Vagina (tissue), 2 donors: ENCODE results near the gene EDAR. TPM values are rescaled to one million over a fixed set of nuclear protein-coding genes. Genes with fewer than 3 reads are reported as not detected.
A peak's percentile ranks its signal among the peaks of the same experiment; 100 is the strongest.

ENCODE experiments used
- DNase-seq, 2 donors: peaks; one replicate each; pipeline ENCODE4 v3.0.0-alpha.2; 2017; ENCODE audit errors: extremely low spot score in 2 of 2
- H3K27ac ChIP-seq: fragments of 200-600 bp; sonication (generic); one replicate; pipeline ENCODE4 v1.5.1; 2019
- H3K27me3 ChIP-seq: fragments of 200-600 bp; sonication (generic); one replicate; pipeline ENCODE4 v1.5.1; 2019
- H3K36me3 ChIP-seq, 2 donors: fragments of 200-600 bp; sonication (generic); one replicate each; pipeline ENCODE4 v1.5.1; 2017 to 2019
- H3K4me1 ChIP-seq: fragments of 200-600 bp; sonication (generic); one replicate; pipeline ENCODE4 v1.5.1; 2019
- H3K4me3 ChIP-seq, 2 donors: fragments of 200-600 bp; sonication (generic); 1 replicate in 1 of 2; 2 replicates in 1 of 2; pipeline ENCODE4 v1.5.1; 2016 to 2019
- H3K9me3 ChIP-seq: fragments of 200-600 bp; sonication (generic); one replicate; pipeline ENCODE4 v1.5.1; 2019
- CTCF ChIP-seq, 3 experiments: fragments of 450-650 bp in 2 of 3; fragments of 200-600 bp in 1 of 3; sonication (generic) in 1 of 3; IDR thresholded peaks; one replicate each; pipeline ENCODE4 v1.5.1; 2017 to 2019; ENCODE audit warnings: antibody characterized with exemption in 3 of 3, mild to moderate bottlenecking in 2 of 3, moderate library complexity in 2 of 3
- POLR2A ChIP-seq, 2 donors: fragments of 450-650 bp; IDR thresholded peaks; one replicate each; pipeline ENCODE4 v1.6.1; 2017; ENCODE audit warnings: antibody characterized with exemption in 2 of 2, mild to moderate bottlenecking in 2 of 2, moderate library complexity in 2 of 2
- POLR2AphosphoS5 ChIP-seq, 2 donors: sonication (generic); formaldehyde crosslinking; IDR thresholded peaks; one replicate each; pipeline ENCODE4 v1.9.0; 2017; ENCODE audit warnings: antibody characterized with exemption in 2 of 2, mild to moderate bottlenecking in 2 of 2, low read depth in 1 of 2; ENCODE audit not compliant: insufficient read depth in 1 of 2
- intact Hi-C: fragments of 100-400 bp; cut with DNase I; formaldehyde crosslinking; loops from one replicate; pipeline ENCODE4 v1.15.1; 2023
- total RNA-seq: library from RNA; depleted of rRNA; stranded (reverse); fragments of >200 nt; gene quantifications from one replicate; pipeline ENCODE4 v1.2.3, GENCODE V29; 2016

The EDAR gene
- total RNA-seq, 1 donor from 2014 or later, result 0.74 TPM

GRCh38 chr2:108924580-108925251, 64.3 kb downstream of the EDAR start:
- TF ChIP-seq POLR2AphosphoS5 (IDR thresholded peaks at IDR 0.05; ENCODE audit: insufficient read depth in 1 of 2, low read depth in 1 of 2) (no peak), CTCF (IDR thresholded peaks at IDR 0.05) (no peak), POLR2A (IDR thresholded peaks at IDR 0.05) (no peak)
- DNase-seq, result no peak
- intact Hi-C loops, result no loop called here
- Histone ChIP-seq H3K27me3 (no peaks in the 10 kb centered on the region), H3K4me3 (no peak overlapping the region), H3K4me1 (peaks cover 25% of the 10 kb centered on the region), H3K36me3 (no peaks in the 10 kb centered on the region), H3K9me3 (no peaks in the 10 kb centered on the region), H3K27ac (no peak overlapping the region)

DNA sequence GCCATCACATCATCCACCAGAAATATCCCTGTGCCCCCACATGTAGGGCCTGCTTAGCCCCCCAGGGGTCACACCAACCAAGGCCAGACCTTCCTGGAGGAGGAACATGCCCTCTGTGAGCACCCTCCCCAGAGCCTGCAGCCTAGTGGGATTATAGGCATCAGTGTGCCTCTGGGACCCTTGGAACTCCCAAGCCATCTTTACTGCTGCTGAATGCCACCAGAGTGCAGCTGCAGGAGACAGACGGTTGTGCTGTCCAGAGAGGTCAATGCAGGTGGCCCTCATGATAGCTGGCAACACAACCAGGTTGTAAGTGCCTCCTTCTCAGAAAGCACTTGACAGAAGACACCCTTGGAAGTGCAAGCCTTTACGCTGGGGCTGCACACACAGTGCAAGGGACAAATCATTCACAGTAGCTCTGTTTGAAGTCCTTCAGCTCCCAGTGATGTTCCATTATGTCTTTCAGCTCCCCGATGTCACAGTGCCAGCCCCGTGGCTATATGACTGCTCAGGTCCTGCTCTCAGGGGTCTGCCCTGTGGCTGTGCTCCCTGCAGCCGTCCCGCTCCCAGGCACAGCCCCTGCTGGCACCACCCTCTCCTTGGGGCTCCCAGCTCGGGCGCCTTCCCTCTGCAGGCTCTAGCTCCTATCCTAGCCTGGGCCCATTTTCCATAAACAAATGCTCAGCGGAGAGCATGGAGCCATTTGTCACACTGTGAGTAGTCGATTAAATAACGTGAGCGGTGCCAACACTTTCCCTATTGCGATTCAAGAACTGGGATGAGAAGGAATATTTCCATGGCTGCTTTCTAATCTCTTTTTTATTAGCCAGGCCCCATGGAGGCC, 65.1 kb downstream of the EDAR start:
- no peaks in the 10 kb centered on the region for H3K27me3 ChIP-seq
- no peak overlapping the region for H3K4me3 ChIP-seq
- no peak for DNase-seq
- H3K9me3 ChIP-seq, result no peaks in the 10 kb centered on the region
- H3K4me1 ChIP-seq, result peaks cover 25% of the 10 kb centered on the region
- intact Hi-C loops, result no loop called here
- no peaks in the 10 kb centered on the region for H3K36me3 ChIP-seq
- no peak overlapping the region for H3K27ac ChIP-seq
- TF ChIP-seq POLR2A (IDR thresholded peaks at IDR 0.05) (no peak), CTCF (IDR thresholded peaks at IDR 0.05) (no peak), POLR2AphosphoS5 (IDR thresholded peaks at IDR 0.05; ENCODE audit: insufficient read depth in 1 of 2, low read depth in 1 of 2) (no peak)

DNA sequence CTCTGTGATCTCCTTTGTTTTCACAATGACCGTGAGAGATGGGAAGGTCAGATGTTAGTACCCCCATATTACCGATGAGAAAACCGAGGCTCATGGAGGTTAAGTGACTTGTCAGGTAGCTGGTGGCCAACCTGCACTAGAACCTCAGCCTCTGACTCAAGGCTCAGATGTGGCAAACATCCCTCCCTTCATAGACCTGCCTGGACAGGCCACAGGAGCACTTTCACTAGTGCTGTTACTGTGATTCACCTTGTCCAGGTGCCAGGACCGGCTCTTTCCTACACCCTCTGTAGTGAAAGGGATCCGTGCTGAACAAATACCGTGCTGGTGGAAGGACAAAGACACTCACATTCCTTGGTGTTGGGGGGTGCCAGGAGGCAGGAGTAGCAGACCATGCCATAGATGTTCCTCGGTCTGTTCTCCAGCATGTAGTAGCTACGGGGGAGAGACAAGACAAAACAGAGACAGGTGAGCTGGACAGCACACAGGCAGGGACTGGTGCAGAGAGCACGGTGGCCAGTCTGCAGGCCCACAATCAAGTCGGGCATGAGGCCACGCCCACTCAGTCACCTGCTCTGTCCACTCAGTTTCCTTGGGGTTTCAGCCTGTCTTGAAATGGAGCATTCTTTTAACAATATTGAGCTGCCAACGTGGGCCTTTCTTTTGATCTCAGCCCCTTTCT, 65.9 kb downstream of the EDAR start:
- H3K4me3 ChIP-seq, result no peak overlapping the region
- no peak for DNase-seq
- H3K27me3 ChIP-seq, result no peaks in the 10 kb centered on the region
- H3K36me3 ChIP-seq, result no peaks in the 10 kb centered on the region
- H3K27ac ChIP-seq, result no peak overlapping the region
- no peaks in the 10 kb centered on the region for H3K9me3 ChIP-seq
- no peak for TF ChIP-seq POLR2A (IDR thresholded peaks at IDR 0.05)
- TF ChIP-seq POLR2AphosphoS5 (IDR thresholded peaks at IDR 0.05; ENCODE audit: insufficient read depth in 1 of 2, low read depth in 1 of 2), result peak in 1 of 2 donors; percentile 55
- intact Hi-C loops, result no loop called here
- peaks cover 25% of the 10 kb centered on the region for H3K4me1 ChIP-seq

DNA sequence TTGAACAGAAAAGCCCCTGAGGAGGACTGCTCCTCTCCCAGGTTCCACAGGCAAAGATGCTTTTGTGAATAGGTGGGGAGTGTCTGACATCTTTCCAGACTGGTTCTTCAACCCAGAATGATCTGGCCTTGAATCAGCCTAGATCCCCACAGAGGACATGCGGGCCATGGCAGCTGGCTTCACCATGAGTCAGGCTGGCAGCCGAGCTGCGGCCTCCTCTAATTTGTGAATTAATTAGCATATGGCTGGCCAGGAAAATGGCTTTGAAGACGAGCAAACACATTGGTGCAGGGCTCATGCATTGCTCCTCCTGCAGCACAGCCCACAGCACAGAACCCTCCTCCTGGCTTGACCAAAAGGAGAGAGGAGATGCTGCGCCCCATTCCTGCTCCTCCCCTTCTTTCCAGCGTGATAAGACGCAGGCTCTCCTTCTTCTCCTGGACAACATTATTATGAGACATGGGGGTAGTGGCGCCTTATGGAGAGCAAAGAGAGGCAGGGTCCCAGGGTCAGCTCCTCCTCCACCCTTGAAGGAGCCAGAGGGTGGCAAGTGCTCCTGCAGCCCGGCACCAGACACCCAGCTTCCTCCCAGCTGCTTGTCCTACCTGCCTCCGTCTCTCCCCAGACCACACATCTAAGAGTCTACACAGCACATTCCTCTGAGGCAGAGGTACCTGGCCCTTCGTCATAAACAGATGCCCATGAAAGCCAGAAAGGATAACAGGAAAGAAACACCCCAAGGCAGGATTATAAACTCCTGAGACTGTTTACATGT, 66.7 kb downstream of the EDAR start:
- no peaks in the 10 kb centered on the region for H3K9me3 ChIP-seq
- no peaks in the 10 kb centered on the region for H3K27me3 ChIP-seq
- no peak overlapping the region for H3K27ac ChIP-seq
- H3K4me1 ChIP-seq, result peaks cover 25% of the 10 kb centered on the region
- intact Hi-C loops, result no loop called here
- H3K4me3 ChIP-seq, result no peak overlapping the region
- DNase-seq, result no peak
- no peaks in the 10 kb centered on the region for H3K36me3 ChIP-seq
- TF ChIP-seq CTCF (IDR thresholded peaks at IDR 0.05), result no peak
- peak in 1 of 2 donors; percentile 34 for TF ChIP-seq POLR2AphosphoS5 (IDR thresholded peaks at IDR 0.05; ENCODE audit: insufficient read depth in 1 of 2, low read depth in 1 of 2)
- TF ChIP-seq POLR2A (IDR thresholded peaks at IDR 0.05), result no peak
